ENCODE results near the gene AP2B1. TPM values are rescaled to one million over a fixed set of nuclear protein-coding genes. Genes with fewer than 3 reads are reported as not detected.

The AP2B1 gene
- total and polyA plus RNA-seq, 2 experiments from 2014 or later: 54.7 to 90.9 TPM

DNA sequence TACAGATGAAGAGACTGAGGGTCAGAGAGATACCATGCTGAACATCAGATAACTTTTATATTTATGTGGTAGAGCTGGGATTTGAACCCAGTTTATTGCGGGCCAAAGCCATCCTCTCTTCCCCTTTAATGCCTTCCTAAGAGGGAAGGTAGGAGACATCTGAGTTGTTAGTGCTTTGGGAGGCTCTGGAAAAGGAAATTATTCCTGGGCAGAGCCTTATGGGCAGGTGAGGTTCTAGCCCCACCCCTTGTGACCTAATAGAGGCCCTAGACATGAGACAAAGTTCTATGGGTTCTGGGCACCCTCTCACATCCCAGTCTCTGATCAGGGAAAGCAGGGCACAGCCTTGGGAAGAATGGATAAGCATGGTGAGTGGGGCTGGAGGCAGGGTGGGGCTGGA, 173.5 kb downstream of the AP2B1 start, which contains the start of gene C17orf50:
Gene C17orf50 (plus strand): TSS at position 301 of the 400 bp plus-strand sequence. CDS start 55 bp downstream, at position 356.
- Histone ChIP-seq H3K36me3 (no peaks in the 10 kb centered on the region), H3K9me3 (ENCODE audit: low read depth) (no peaks in the 10 kb centered on the region), H3K27ac (no peak within 1 kb of the TSS), H3K4me1 (ENCODE audit: low read depth) (no peaks in the 10 kb centered on the region), H3K4me3 (no peak within 1 kb of the TSS), H3K27me3 (no peaks in the 10 kb centered on the region)
- TF ChIP-seq, protein P1, sequence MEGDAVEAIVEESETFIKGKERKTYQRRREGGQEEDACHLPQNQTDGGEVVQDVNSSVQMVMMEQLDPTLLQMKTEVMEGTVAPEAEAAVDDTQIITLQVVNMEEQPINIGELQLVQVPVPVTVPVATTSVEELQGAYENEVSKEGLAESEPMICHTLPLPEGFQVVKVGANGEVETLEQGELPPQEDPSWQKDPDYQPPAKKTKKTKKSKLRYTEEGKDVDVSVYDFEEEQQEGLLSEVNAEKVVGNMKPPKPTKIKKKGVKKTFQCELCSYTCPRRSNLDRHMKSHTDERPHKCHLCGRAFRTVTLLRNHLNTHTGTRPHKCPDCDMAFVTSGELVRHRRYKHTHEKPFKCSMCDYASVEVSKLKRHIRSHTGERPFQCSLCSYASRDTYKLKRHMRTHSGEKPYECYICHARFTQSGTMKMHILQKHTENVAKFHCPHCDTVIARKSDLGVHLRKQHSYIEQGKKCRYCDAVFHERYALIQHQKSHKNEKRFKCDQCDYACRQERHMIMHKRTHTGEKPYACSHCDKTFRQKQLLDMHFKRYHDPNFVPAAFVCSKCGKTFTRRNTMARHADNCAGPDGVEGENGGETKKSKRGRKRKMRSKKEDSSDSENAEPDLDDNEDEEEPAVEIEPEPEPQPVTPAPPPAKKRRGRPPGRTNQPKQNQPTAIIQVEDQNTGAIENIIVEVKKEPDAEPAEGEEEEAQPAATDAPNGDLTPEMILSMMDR (IDR thresholded peaks at IDR 0.05; ENCODE audit: low read depth, low read length): no peak
- no peak for DNase-seq (ENCODE audit: low read depth in 1 of 2, low spot score in 1 of 2)

DNA sequence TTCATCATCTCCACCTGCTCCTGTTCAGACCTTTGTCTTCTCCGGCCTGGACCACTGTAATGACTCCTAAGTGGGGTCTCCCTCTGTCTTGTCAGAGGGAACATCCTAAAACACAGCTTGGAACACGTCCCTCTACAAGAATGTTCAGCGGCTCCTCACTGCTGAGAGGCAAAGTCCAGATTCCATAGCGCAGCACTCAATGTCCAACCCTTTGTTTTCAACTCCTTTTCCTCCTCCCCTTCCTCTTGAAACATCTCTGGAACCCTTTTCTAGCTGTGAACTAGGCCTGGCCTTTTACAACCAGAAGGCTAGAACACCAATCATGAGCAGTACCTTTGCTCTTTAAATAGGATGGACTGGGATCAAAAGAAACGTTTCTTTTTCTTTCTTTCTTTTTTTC, 174.5 kb downstream of the AP2B1 start:
- no peaks in the 10 kb centered on the region for H3K9me3 ChIP-seq (ENCODE audit: low read depth)
- H3K27ac ChIP-seq: no peak overlapping the region
- H3K4me1 ChIP-seq (ENCODE audit: low read depth): no peaks in the 10 kb centered on the region
- H3K27me3 ChIP-seq: no peaks in the 10 kb centered on the region
- no peaks in the 10 kb centered on the region for H3K36me3 ChIP-seq
- no peak overlapping the region for H3K4me3 ChIP-seq
- DNase-seq (ENCODE audit: low read depth in 1 of 2, low spot score in 1 of 2): no peak
- TF ChIP-seq, protein P1 (IDR thresholded peaks at IDR 0.05; ENCODE audit: low read depth, low read length): no peak

DNA sequence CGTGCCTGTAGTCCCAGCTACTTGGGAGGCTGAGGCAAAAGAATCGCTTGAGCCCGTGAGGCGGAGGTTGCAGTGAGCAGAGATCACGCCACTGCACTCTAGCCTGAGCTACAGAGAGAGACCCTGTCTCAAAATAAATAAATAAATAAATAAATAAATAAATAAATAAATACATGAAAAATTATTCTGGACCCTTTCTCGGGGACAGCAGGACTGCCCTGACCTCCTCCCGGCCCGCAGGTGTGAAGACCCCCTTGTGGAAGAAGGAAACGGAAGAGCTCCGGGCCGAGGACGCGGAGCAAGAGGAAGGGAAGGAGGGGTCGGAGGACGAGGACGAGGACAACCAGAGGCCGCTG, 176.6 kb downstream of the AP2B1 start:
- DNase-seq (ENCODE audit: low read depth in 1 of 2, low spot score in 1 of 2): no peak
- TF ChIP-seq, protein P1 (IDR thresholded peaks at IDR 0.05; ENCODE audit: low read depth, low read length): no peak
- peaks cover 7% of the 10 kb centered on the region for H3K27me3 ChIP-seq
- H3K27ac ChIP-seq: no peak overlapping the region
- H3K4me3 ChIP-seq: peak overlapping the region; percentile 43
- H3K4me1 ChIP-seq (ENCODE audit: low read depth): no peaks in the 10 kb centered on the region
- no peaks in the 10 kb centered on the region for H3K9me3 ChIP-seq (ENCODE audit: low read depth)
- no peaks in the 10 kb centered on the region for H3K36me3 ChIP-seq

DNA sequence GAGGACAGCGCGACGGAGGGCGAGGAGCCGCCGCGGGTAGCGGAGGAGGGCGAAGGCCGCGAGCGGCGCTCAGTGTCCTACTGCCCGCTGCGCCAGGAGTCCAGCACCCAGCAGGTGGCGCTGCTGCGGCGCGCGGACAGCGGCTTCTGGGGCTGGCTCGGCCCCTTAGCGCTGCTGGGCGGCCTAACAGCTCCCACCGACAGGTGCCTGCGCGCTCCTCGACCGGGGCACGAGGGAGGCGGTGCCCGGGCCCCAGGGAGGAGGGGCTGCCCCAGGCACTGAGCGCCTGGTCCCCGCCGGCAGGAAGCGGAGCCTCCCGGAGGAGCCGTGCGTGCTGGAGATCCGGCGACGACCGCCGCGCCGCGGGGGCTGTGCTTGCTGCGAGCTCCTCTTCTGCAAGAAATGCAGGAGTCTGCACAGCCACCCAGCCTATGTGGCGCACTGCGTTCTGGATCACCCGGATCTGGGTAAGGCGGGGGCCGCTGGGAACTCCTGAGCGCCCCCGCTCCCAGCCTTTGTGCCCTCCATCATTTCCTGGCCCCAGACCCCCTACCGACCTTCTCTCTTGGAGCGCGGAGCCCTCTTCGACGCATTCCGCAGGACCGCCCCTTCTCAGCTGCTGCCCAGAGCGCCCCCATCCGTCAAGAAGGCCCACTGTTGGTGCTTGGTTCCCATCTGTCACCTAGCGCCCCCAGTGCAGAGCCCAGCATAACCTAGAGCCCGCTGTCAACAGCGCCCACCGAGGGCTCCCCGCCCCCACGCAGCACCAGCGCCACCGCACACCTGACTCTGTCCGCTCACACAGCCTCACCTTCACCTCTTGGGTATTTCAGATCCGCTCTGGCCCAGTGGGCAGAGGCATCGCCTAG, 177.2 kb downstream of the AP2B1 start:
- no peaks in the 10 kb centered on the region for H3K9me3 ChIP-seq (ENCODE audit: low read depth)
- H3K4me3 ChIP-seq: peak overlapping the region; percentile 43
- DNase-seq (ENCODE audit: low read depth in 1 of 2, low spot score in 1 of 2): peak; percentile 92 to 95
- H3K27ac ChIP-seq: peak overlapping the region; percentile 2
- TF ChIP-seq, protein P1 (IDR thresholded peaks at IDR 0.05; ENCODE audit: low read depth, low read length): peak; percentile 87
- H3K4me1 ChIP-seq (ENCODE audit: low read depth): no peaks in the 10 kb centered on the region
- H3K36me3 ChIP-seq: no peaks in the 10 kb centered on the region
- peaks cover 13% of the 10 kb centered on the region for H3K27me3 ChIP-seq

DNA sequence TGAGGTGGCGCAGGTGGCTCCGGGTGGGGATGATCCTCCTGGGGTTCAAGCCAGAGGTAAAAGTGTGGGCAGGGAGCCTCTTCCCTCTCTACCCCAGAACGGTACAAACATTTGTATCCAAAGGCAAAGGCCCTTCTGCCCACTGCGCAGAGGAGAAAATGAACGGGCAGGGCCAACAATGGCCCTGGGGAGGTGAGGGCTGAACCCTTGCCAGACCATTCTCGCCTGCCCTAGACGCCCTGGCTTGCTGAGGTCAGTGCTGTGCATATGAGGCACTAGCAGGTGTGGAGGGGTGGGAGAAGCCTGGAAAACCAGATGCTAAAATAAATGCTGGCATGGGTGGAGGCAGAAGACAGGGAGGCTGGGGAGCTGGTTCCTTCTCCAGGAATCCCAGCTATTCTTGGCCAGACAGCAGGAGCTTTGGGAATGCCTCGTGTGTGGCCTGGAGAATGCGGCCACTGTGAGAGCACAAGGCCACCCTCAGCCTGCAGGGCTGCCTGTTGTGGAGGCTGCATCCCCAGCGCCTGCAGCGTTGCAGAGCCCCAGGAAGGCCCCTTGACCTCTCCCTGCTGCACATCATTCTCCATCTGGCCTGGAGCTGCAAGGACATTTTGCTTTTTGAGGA, 178.1 kb downstream of the AP2B1 start:
- Histone ChIP-seq H3K27ac (no peak overlapping the region), H3K4me3 (no peak overlapping the region), H3K27me3 (peaks cover 13% of the 10 kb centered on the region), H3K9me3 (ENCODE audit: low read depth) (no peaks in the 10 kb centered on the region), H3K36me3 (no peaks in the 10 kb centered on the region), H3K4me1 (ENCODE audit: low read depth) (no peaks in the 10 kb centered on the region)
- TF ChIP-seq, protein P1 (IDR thresholded peaks at IDR 0.05; ENCODE audit: low read depth, low read length): no peak
- DNase-seq (ENCODE audit: low read depth in 1 of 2, low spot score in 1 of 2): no peak
